Fibroblast of skin of back (primary cell): ENCODE data around the gene IMPA2.

Experiments
- DNase-seq: peaks from one replicate; pipeline ENCODE4 v3.0.0-alpha.2; 2013

The IMPA2 gene

DNA sequence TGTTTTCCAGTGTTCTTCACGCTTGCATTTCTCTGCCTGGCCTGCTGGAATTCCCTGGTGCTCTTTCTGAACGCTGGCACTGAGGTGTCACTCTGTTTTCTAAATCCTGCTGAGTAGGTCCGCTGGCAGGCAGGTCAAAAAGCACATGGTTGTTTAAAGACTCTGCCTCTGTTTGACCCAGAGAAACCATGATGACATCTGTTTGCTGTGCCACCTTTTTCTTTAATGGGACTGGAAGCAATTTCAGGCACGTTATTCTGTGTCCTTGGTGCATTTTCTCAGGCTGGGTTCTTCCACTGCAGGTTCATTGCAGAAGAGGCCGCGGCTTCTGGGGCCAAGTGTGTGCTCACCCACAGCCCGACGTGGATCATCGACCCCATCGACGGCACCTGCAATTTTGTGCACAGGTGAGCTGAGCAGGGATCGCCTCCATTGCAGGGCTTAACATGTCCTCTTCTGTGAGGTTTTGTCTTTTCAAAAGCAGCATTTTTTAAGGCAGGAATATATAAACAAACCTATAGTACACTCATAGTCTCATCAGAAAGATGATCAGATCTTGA lies 28.4 kb downstream of the IMPA2 start:
- no peak for DNase-seq

DNA sequence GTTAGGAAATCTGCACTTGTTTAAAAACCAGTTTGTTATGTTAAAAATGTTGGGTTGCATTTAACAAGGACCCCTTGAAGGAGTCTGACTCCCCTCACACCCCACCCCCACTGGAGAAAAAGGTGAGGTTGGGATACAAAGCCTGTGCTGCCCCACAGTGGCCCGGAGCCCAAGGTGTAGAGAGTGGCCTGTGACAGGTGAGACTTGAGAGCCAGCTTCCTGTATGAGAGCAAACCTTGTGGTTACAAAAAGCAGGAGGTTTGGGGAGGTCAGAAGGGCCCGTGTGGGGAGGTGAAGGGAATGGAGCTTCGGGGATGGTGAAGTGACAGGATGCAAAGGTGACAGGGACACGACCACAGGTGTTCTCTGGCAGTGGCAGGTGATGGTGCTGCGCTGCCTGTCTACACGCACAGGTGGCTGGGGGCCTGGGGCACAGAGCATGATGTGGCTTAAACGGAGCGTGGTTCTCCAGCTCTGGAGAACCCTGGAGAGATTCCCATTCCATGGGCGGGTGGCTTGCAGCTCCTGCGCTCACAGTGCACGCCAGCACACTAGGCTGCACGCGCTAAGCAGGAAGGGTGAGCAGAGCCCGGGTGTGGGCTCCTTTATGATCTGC lies 29.0 kb downstream of the IMPA2 start:
- no peak for DNase-seq

DNA sequence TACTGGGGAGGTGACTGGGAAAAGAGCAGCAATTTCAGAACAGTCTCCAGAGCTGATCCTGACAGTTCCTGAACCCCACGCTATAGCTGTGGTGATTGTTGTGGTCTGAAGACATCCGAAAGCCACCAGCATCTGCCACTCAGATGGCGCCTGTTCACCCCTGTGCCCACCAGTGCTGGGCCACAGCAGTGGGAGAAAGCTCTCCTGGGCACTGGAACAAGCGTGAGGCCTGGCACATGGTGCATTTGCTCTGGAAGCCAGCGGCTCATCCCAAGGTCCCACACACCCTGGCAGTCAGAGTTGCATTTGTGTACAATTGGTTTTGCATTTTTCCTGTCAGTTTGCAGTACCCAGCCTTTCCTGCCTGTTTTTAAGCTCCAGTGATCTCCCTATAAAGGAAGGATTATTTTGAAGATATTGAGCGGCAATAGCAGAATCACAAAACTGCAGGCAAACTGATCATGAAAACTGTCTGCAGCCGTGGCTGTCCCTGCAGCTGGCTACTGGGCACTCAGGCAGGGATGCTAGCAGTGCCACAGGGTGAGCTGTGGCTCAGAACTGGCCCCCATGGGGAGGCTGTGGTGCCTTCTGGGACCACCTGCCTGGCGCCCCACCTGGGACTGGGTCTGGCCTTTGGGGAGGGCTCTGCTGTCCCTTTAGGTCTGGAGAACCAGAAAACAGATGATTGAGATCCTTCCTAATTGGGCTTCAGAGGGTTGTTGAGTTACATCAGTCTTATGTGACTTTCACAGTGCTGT lies 30.1 kb downstream of the IMPA2 start:
- no peak for DNase-seq

DNA sequence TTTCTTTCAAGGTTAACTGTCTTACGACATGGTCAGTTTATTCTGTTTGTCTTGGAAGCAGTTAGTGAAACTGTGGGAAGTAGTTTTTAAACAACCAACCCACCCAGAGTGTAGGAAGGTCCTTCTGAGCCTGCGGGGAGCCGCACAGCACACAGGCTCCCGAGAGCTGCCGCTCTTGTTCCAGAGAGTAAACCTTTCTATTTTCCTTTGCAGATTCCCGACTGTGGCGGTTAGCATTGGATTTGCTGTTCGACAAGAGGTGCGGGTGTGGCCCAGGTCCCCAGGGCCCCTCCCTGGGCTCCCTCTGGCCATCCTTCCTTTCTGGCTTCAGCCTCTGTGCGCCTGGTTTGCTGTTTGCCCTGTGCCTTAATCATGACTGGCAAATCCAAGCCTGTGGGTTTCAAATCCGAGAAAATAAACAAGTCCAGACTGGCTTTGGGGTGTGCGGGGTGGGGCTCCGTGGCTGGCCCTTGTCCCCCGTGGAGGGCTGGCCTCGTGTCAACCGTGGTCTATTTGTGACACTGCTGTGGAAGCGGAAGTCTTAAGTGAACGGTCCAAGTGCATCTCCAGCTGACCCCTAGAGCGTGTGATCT lies 30.7 kb downstream of the IMPA2 start:
- no peak for DNase-seq

DNA sequence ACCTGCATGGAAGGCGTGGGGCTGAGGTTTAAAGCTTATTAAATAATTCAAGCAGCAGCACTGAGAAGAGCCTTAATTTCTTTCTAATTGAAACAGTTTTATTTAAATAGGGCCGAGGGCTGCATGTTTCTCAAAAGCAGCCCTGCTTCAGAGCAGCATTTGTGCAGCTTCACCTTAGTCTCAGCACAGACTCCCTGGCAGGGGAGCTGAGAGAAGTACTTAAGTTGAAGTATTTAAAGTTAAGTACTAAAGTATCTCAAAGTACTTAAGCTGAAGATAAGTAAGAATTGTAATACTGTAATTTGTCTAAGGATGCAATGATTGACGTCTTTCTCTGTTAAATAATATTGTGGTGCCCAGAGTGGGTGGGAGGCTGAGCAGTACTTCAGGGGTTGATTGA lies 31.4 kb downstream of the IMPA2 start:
- no peak for DNase-seq

DNA sequence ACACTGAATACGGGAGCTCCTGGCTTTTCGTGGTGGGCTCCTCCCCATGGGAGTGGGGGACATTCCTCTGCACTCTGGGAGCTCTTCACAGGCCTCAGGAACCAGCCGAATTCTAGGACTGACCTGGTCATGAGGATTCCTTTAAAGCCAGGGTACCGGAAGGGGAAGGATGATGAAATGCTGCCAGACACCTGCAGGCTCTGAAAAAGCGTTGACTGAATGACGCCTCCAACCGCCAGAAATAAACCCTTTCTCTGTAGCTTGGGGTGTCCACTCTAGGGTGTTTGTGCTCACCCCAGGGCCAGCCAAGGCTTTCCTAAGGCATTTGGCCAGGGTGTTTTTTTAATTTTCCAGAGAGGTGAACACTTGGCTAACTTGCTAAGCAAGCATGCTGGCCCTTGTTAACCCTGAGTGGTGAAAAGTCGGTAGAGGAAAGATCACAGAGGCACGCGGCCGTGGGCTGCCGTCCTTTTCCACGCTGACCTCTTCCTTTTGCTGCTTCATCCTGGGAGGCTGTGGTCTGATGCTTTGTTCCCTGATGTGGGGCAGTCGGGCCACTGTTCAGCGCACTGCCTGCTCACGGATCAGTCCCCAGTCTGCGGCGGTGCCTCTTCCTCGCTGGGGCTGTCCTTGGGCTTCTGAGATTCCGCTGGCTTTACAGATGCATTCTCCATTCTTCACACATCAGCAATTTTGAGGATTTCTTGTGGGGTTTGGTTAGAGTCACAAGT lies 32.0 kb downstream of the IMPA2 start:
- no peak for DNase-seq

DNA sequence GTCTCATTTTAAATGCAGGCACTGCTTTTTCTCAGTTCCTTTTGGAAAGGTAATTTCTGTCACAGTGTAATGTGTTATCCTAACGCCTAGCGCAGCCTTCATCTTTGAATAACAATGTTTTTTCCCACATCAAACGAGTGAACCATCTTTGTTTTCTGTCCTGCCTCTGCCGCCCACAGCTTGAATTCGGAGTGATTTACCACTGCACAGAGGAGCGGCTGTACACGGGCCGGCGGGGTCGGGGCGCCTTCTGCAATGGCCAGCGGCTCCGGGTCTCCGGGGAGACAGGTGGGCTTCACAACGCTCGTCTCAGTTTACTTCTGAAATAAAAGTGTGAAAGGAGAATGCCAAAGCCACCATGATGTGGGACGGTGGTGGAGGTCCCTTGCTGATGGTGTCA lies 32.8 kb downstream of the IMPA2 start:
- DNase-seq = no peak

DNA sequence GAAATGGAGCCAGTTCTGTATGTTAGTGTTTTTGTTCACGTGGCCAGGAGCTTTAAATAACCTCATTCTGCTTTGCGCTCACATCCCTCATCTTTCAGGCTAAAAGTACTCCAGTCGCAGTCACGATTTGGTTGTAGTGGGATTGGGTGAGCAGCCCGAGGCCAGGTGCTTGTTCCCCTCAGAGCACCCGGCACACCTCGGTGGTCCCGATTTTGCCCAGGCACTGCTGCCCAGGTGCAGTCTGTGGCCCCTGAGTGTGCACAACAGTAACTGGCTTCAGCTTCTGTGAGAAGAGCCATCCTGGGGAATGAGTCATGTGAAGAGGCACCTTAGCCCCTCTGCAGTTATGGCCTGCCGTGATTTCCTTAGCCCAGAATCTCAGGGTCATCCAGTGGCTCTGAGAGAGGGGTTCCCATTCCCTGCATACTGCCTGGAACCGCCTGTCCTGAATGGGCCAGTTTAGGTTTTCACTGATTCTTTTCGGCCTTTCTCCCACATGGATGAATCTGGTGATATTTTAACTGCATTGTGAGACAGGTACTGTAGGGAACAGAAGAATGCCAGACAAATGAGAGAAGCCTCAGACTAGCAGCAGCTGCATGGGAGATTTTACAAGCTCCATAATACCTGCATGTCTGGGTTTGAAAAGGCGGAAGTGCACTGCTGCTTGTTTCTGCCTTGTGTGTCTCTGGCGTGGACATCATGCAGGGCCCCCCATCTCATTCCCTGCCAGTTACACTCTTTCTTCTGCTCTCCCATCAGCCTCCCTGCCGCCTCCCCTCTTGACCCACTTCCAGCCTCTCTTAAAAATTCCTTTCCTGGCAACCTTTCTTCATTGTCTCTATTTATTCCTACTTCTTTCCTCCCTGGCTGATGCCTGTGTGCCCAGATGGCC lies 33.5 kb downstream of the IMPA2 start:
- DNase-seq = no peak

DNA sequence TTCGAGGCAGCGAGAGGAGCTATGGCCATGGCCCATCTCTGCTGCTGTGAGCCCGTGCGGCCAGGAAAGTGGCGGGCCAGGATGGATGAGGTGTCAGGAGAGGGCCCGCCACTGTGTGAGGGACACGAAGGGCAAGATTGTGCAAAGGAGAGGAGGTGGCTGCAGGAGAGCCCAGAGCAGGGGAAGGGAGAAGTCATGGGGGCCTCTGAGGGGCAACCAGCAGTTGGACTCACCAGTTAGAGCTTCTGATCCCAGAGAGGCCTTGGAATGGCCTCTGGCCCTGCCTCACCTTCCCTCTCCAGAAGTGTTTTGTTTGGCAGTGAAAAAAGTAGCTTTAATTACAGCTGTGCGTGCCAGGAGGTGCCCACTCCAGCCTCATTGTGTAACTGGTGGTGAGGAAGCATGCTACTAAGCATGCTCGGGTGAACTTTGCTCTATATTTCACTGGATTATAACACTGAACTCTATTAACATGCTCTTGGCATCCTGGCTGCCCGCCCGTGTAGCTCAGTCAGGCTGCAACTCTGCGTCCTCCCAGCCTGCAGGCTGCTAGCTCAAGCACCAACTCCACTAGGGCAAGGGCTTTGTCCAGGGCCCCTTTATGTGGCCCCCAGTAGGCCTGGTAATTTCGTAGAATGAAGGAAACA lies 34.2 kb downstream of the IMPA2 start:
- no peak for DNase-seq

DNA sequence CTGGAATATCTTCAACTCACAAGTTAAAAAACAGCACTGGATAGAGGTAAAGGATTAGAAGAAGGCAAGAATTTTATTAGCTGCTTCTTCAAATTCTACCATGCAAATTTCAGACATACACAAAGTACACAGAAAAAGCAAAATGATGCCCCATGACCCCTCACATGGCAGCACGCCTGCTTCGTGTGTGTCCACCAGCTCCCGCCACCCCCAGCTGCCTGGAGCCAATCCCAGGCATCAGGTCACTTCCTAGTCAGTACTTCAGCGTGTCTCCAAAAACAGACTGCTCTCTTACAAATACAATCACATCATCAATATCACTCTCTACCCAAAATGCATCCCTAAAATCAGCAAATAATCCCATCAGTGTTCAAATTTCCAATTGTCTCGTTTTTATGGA lies 35.8 kb downstream of the IMPA2 start:
- no peak for DNase-seq

DNA sequence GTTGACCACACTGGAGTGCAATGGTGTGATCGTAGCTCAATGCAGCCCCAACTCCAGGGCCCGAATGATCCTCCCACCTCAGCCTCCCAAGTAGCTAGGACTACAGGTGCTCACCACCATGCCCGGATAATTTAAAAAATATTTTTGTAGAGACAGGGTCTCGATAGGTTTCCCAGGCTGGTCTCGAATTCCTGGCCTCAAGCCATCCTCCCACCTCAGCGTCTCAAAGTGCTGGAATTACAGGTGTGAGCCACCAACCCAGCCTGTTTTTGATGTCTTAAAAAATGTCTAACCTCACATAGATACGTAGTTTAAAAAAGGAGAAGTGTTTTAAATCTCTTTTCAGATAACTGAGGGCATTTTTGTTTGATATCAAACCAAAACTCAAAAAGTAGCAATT lies 37.6 kb downstream of the IMPA2 start:
- DNase-seq = no peak

DNA sequence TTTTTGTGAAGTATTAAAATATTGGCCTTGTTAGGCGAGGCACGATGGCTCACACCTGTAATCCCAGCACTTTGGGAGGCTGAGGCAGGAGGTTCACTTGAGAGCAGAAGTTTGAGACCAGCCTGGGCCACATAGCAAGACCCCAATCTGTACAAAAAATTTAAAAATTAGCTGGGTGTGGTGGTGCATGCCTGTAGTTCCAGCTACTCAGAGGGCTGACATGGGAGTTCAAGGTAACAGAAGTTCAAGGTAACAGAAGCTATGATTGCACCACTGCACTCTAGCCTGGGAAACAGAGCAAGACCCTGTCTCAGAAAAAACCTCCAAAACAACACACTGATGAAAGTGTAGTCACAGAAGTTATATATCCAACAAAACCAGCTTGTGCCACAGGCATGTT lies 39.8 kb downstream of the IMPA2 start:
- DNase-seq = no peak

DNA sequence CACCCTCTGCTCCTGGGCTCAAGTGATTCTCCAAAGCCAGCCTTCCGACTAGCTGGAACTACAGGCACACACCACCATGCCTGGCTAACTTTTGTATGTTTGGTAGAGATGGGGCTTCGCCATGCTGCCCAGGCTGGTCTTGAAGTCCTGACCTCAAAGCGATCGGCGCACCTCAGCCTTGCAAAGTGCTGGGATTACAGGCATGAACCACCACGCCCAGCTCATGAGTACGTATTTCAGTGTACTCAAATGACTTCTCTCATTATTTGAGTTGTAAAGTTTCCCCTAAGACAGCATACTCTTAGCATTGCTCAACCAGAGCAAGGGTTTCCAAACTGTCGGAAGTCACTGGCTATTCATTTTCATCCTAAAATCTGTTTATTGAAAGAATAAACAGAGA lies 40.3 kb downstream of the IMPA2 start:
- DNase-seq = no peak

DNA sequence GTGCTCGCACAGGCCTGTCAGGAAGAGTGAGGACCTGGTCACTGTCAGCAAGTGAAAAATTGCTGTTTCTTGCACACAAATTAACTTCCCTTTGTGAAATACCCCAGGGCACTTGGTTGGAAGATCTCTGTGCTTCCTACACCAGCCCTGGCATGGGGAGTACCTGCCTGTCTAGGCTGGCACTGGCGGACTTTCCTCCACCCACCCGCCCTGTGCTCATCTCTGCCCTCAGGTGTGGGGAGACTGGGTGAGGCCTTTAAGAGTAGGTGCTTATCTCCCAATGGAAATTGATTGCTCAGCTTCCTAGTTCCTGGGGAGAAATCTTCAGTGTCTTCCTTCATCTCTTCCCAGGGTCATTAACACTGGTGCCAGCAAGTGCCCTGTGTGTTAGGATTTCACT lies 42.1 kb downstream of the IMPA2 start:
- no peak for DNase-seq

DNA sequence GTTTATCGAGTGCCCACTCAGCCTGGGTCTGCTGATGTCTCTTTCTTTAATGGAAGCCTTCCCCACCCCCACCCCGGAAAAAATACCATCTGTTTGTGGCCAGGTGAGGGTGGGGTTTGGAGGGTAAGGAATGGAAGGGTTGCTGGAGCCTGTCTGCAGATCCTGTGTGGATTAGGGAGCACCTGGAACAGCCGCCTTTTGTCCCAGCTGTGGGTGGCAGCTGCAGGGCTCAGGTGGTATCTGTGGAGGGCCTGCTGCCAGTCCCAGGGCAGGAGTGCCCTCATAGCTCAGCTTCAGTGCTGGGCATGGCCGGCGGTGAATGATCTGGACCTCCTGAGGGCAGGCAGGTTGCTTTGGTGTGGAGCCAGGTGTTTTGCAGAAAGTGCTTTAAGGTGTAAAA lies 45.3 kb downstream of the IMPA2 start:
- no peak for DNase-seq

DNA sequence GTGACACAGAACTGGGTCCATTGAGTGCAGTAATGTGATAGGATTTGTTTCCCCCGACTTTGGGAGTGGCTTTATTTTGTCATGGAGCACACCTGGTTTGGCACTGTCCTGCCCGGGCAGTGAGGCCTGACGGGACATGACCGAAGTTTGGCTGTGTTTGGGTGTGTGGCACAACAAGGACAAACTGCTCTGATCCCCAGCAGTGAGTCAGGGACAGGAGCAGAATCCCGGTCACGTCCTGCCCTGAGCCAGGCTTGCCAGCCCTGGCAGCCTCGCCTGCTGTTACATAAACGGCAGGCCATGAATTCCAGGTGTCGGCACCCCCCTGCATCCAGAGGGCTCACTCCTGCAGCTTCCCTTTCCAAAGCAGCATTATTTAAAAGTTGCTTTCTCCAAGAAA lies 45.7 kb downstream of the IMPA2 start:
- DNase-seq = no peak

DNA sequence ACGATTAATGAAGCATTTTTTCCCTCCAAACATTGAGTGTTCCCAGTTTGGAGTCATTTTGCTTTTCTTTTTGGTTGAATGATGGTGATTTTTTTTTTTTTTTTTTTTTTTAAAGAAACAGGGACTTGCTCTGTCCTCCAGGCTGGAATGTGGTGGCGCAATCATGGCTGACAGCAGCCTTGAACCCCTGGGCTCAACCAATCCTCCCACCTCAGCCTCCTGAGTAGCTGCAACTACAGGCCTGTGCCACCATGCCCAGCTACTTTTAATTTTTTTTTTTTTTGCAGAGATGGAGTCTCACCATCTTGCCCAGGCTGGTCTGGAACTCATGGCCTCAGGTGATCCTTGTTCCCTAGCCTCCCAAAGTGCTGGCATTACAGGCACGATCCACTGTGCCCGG lies 46.2 kb downstream of the IMPA2 start:
- DNase-seq = no peak

DNA sequence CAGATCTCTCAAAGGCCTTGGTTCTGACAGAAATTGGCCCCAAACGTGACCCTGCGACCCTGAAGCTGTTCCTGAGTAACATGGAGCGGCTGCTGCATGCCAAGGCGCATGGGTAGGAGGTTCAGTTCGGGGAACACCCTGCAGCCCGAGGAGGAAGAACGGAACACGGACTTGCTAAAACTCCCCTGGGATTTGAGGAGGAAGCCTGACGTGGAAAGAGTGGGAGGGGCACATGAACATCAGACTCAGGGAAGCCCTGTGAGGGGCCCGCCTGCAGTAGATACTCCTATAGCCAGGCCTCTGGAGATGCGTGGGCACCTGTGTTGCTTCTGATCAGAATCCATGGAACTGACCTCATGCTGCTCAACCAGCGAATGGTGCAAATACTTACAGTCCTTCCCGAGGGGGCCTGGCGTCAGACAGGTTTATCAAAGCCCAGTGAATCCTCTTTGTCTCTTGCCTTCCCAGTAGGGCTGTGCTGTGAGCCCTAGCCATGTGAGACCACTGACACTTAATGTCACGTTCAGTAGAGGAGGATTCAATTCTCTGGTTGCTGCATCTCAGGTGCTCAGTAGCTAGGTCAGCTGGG lies 46.8 kb downstream of the IMPA2 start:
- no peak for DNase-seq

DNA sequence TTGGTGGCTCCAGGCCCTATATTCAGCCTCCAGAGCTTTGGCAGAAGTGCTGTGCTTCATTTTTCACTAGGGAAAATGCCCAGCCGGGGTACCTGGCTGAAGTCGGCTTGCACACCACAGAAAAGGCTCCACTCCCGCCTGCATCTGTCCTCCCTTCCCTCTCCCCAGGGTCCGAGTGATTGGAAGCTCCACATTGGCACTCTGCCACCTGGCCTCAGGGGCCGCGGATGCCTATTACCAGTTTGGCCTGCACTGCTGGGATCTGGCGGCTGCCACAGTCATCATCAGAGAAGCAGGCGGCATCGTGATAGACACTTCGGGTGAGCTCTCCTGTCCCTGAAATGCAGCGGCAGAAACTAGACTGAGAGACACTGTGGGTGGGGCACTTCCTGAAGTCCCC lies 47.4 kb downstream of the IMPA2 start:
- no peak for DNase-seq

DNA sequence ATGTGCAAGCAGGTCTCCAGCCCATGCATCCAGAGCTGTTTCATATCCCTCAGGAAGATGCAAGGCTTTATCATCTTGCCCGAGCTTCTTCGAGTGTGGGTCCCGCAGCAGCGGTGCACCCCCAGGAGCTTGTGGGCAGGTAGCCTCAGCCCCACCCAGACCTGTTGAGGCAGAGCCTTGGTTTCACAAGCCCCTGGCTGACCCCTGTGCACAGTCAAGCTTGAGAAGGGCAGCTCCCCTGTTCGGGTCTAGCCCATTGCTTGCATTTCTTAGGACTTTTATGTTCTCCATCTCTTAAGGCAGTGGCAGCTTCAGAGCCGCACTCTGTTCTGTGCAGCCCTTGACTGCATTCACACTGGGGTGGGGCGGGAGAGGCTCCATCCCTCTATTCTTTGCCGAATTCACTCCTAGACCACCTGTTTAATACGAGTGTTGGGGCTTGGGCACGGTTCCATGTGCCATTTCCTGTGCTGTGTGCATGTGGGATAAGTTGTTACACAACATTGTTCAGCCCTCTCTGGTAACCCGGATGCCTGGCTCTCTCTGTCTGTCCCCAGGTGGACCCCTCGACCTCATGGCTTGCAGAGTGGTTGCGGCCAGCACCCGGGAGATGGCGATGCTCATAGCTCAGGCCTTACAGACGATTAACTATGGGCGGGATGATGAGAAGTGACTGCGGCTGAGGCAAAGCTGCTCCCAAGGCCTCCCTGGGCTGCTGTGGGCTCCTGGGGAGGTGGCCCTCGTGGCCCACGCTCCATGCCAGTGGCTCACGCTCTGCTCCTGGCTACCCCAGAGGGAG lies 48.7 kb downstream of the IMPA2 start:
- DNase-seq = no peak
